Limb (tissue), 2 donors: ENCODE data around the gene FRAS1.
A peak's percentile ranks its signal among the peaks of the same experiment; 100 is the strongest.
"Not testable (repeated sequence)": the region's sequence is repeated elsewhere in the genome, so short reads cannot be mapped to it uniquely, and the experiment has no call there.

Experiments
- DNase-seq, 2 donors: peaks; one replicate each; pipeline ENCODE4 v3.0.0-alpha.2; 2016; ENCODE audit errors: extremely low spot score in 2 of 2

Gene FRAS1

DNA sequence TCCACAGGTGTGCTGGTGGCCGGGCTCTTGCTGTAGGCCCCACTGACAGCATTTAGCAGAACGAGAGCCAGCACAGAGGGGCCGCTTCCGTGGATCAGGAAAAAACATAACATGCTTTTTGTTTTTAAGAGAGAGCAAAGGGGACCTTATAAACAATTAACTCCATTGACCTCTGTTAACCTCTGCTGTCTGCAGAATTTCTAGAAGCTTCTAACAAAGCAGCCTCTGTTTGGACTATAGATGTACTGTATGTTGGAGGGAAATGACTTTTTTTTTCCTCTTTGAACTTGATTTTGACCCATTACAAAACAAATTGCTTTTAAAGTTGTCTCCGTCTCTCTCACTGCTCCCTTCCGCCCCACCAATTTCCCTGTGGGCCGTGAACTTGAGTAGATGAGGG, 210.7 kb downstream of the FRAS1 start:
- no peak for DNase-seq

DNA sequence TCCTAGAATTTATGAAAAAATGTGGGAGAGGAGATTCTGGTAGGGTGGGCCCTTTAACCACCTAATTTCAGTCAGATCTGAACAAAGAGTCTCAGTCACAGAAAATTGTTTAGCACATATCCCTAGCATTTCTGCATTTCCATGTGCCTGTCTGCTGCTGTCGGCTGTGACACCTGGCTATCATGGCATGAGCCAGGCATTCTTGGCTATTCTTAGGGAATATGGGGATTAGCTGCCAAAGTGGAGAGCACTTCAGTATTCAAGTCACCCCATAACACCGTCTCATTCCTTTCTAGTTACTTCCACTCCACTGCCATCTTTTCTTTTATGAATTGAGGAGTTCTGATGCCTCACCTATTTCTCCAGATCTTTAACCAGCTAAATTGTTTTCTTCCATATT, 211.5 kb downstream of the FRAS1 start:
- no peak for DNase-seq

DNA sequence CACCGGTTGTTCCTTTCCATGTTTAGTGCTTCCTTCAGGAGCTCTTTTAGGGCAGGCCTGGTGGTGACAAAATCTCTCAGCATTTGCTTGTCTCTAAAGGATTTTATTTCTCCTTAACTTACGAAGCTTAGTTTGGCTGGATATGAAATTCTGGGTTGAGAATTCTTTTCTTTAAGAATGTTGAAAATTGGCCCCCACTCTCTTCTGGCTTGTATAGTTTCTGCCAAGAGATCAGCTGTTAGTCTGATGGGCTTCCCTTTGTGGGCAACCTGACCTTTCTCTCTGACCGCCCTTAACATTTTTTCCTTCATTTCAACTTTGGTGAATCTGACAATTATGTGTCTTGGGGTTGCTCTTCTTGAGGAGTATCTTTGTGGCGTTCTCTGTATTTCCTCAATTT, 218.3 kb downstream of the FRAS1 start:
- DNase-seq: not testable (repeated sequence)

DNA sequence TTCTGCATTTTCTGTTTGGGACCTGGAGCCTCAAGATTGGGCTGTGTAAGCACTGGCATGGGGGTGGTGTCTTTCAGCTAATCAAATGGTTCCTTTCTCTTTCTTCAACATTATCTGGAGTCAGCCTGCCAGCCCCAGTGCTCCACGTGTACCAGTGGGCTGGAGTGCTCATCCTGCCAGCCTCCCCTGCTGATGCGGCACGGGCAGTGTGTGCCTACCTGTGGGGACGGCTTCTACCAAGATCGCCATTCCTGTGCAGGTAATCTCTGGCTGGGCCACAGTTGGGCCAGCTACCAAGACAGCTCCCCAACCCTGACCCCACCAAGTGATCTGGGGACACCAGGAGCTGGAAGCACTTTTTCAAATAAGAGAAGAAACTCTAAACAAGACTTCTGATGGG, 229.2 kb downstream of the FRAS1 start:
- no peak for DNase-seq

DNA sequence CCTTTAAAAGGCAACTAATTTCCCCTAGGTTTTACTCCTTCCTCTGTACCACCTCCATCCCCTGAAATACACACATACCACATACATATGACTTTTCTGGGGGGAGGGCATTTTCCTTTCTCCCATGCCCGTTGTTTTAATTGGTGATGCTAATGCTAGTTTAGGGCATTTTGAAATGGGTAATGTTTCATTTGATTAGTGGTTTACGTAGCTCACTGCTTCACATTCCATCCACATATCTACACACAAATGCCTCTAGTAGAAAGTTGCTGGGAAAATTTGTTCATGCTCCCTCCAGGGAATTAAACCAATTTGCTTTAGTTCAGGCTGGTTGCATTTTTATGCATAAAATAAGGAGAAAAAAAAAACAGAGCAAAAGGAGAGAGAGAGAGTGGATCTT, 231.2 kb downstream of the FRAS1 start:
- DNase-seq: no peak

DNA sequence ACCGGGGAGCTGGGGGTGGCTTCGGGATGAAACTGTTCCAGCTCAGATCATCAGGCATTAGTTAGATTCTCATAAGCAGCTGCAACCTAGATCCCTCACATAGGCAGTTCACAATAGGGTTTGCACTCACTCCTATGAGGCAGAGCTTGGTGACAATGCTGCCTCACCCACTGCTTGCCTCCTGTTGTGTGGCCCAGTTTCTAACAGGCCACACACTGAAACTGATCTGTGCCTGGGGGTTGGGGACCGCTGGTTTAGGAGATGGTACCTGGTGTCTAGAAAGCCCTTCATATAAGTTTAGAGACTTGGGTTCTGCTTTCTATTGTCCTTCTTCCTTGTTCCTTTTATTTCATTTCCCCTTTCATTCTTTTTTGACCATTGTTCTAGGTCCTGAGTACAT, 234.2 kb downstream of the FRAS1 start:
- no peak for DNase-seq

DNA sequence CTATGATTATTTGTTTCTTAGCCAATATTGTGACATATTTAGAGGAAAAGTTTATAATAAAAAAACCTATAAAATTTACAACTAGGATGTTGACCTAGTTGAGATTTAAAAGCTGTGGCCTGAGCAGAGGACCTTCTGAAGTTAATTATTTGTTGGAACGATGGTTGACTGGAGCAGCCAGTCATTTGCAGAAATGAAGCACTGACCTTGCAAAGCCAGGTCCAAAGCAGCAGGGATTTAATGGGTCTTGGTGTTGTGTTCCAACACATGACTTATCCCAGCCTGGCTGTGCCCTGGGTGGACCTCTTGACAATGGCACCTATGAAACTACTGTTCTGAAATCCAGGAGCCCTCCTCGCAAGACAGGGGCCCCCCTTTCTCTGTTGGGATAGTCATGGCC, 235.2 kb downstream of the FRAS1 start:
- DNase-seq: no peak

DNA sequence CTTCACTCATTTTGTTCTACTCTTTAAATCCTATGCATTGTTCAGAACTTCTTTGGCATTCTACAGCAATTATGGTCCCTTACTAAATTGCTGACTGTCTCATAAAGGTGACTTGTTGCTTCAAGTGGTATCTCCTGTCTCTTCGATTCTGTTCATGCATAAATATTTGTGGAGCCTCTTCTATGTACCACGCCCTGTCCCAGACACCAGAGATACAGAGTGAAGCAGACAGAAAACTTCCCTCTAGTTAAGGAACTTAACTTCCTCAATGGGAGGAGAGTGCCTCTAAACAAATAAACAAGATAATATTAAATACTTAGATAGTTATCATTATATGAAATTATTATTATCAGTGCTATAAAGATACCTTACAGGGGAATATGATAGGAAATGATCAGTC, 235.7 kb downstream of the FRAS1 start:
- DNase-seq: no peak

DNA sequence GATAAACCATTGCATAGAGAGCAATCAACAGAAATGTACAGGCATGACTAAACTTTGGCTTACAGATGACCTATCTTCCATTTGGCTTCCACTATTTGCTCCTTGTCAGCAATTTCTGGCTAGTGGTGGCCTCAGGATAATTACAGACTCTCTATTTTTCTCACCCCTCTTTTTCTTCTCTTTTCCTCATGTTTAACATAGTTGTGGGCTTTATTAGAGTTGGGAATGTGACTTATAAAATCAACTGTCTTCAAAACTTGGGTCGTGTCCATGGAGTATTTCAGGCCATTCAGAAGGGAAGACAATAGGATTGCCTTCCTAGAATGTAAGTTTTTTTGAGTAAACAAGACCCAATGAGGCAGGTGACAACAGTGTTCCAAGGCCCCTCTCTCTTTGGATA, 236.2 kb downstream of the FRAS1 start:
- no peak for DNase-seq

DNA sequence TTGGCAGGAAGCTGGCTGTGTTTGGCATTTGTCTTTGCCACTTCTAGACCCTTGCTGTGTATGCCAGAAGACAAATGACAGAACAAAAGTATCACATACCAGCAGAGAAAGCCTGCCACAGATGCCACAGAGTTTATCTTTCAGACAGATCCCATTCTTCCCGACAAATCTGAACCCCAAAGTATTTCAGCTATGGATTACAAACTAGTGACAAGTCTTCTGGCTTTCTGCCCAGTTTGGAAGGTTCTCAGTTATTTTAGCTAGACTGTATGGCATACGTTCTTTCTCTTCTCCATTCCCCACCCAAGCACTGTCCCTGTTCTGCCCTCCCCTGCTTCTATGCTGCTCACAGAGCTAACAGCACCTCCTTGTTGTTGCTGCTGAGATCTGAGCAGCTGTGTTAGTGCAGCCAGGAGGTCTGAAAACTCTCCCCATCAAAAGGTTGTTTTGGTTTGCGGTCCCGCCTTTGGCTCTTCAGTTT, 236.7 kb downstream of the FRAS1 start:
- peak; percentile 32 to 81 for DNase-seq

DNA sequence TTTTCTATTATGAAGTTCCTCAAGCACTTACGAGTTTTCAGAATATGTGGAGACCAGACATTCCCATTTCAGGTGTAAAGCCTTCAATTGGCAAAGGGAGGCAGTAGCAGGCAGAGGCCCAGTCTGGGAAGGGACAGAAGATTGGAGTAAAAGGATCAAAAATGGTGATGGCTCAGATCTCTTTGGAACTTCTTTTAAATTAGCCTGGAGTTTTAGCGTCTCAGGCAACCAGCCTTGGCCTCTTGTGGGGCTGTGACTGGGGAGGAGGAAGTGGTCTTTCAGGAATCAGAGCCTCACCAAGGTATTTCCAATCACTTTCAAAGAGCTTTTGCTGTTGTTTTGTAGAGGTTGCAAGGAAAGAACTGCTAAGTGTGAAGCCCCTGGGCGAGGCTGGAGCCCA, 239.1 kb downstream of the FRAS1 start:
- DNase-seq: no peak

DNA sequence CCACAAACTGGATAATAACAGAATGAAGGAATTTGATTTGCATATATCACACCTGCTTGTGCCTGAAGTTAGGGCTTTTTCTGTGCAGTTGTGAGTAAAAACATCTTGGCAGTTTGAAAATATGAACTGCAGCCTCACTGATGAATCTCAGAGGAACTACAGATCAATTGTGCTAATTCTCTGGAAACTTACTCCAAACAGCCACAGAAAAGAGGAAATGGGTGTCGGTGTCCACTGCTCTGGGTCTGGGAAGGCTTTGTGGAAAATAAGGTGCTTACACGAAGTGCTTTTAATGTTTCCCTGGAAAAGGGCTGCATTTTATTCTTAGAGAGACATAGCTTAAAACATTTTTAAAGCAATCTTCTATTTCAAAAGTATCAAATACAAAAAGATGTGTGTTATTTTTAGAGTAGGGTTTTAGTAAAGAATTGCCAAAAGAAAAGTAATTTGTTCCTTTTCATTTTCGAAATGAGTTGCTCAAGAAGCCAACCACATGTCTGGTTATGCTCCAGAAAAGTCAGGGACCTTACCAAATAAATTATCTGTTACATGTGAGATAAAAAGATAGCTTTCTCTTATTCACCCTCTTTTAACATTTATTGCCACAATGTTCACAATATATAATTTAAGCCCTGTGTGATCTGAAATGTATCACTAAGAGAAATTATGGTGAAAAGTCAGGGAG, 240.1 kb downstream of the FRAS1 start:
- no peak for DNase-seq

DNA sequence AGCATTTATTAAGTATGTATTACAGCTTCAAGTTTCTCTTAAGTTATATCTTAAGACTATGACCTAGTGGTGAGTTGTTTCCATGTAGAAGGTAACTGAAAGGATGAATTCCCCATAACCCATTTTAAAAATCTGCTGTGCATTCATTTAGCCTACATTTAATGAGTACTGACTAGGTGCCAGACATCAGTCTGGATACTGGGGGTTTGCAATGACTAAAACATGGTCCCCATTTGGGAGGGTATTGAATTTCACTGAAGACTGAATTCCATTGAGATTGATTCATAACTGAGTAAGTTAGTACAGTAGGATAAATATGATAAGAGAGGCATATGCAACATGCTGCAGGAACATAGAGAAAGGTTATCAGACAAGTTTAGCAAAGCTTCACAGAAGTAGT, 241.5 kb downstream of the FRAS1 start:
- no peak for DNase-seq

DNA sequence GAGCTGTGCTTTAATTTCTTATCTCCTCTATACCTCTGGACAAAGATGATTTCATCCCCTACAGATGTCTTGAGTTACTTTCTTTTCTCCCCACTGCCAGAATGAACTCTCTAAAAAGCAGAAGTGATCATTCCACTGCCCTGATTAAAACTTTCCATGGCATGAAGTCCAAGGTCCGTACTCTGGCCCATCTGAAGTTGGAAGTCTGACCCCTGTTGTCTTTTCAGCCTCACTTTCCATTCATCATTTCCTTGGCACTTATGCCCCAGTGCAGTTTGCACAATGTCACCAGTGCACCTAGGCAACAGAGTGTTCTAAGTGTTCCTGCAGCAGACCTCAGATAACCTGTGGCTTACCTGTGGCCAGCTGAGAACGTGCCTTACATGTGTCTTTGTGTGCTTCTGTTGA, 242.4 kb downstream of the FRAS1 start:
- no peak for DNase-seq

DNA sequence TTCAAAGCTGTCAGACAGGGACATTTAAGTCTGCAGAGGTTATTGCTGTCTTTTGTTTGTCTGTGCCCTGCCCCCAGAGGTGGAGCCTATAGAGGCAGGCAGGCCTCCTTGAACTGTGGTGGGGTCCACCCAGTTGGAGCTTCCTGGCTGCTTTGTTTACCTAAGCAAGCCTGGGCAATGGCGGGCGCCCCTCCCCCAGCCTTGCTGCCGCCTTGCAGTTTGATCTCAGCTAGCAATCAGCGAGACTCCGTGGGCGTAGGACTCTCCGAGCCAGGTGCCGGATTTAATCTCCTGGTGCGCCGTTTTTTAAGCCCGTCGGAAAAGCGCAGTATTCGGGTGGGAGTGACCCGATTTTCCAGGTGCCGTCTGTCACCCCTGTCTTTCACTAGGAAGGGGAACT, 250.1 kb downstream of the FRAS1 start:
- DNase-seq: not testable (repeated sequence)

DNA sequence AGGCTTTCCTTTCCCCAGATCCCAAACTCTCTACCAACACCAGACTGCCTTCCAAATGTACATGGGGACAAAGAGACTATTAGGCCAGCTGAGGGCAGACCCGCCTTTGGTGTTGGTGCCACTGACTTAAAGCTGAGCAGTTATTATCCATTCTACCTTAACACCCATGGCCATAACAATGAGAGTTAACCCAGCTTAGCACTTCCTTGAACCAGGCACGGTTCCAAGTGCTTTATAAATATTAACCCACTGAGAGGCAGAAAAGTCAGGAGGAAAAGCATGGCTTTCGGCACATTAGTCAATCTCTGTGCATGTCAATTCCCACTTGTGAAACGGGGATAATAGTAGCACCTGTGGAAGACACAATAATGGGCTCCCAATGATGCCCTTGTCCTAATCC, 251.4 kb downstream of the FRAS1 start:
- DNase-seq: no peak

DNA sequence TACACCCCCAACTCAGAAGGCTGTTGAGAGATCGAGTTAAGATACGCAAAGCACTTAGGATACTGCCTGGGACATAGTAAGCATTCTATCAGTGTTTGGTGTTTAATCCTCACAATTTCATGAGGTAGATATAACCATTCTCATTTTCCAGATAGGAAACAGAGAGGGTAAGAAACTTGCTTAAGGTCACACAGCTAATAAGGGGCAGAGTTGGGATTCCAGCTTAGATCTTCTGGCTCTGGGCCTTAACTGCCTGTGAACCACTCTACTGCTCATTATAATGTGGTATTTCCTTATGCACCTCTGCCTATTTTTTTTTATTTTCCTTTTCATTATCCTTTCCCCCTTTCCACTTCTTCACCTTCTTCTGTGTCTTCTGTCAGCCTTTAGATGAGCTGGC, 252.2 kb downstream of the FRAS1 start:
- no peak for DNase-seq

DNA sequence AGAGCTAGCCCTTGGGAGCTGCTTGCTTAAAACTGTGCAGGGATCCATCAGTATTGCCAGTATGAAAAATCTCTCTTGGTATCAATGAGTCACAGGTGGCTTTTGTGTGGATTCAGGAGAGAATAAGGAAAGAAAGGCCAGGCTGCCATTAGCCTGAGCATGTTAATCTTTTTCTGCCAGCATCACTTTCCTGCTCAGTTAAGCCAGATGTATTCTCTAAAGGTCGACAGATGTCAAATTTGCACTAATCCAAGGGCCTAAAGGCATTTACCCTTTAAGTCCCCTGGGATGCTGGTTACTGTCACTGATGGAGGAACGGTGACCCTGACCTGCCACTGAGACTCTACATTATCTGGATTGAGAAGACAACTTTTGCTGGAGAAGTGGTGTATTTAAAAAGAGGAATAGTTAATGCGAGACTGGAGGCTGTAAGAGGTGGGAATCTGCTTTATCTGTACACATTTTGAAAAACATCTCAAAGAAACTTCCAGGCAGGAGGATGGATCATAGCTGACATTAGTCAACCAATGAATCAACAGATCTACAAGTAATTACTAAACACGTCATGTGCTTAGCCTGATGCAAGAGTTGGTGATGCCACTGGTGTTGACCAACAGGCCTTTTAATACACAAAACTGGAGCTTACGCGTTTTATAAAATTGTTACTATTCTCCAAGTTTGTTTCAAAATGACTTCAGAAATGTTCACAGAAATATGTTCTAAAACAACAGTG, 253.1 kb downstream of the FRAS1 start:
- DNase-seq: no peak

DNA sequence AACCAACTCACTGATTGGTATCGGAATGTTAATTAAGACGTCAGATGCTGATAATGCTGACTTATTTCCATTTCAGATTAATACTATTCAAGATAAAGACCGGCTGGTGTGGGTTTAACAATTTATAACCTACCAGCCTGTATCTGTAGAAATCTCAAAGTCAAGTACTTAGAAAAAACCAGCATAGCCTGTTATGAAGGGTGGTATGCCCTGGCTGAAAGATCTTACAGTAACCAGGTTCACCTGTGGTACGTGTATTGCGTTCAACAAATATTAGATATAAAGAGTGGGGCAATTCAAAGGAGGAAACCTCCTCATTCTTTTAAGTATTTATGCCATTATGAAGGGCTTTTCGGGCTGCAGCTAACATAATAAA, 253.6 kb downstream of the FRAS1 start:
- DNase-seq: no peak

DNA sequence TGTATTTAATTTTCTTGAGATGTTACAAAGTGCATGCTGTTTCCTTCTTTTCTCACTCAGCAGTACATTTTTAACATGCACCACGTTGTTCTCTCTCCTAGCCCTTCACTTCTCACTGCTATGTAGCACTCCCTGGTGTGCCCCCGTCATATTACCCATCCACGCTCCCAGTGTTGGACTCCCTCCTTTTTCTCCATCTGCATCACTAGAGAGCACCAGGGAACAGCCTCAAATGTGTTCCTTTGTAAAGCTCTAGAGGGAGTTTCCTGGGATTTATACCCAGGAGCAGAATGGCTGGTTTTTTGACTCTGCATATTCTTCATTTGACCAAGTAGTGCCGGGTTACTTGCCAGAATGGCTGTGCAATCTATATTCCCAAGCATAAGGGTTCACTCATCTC, 254.2 kb downstream of the FRAS1 start:
- no peak for DNase-seq

DNA sequence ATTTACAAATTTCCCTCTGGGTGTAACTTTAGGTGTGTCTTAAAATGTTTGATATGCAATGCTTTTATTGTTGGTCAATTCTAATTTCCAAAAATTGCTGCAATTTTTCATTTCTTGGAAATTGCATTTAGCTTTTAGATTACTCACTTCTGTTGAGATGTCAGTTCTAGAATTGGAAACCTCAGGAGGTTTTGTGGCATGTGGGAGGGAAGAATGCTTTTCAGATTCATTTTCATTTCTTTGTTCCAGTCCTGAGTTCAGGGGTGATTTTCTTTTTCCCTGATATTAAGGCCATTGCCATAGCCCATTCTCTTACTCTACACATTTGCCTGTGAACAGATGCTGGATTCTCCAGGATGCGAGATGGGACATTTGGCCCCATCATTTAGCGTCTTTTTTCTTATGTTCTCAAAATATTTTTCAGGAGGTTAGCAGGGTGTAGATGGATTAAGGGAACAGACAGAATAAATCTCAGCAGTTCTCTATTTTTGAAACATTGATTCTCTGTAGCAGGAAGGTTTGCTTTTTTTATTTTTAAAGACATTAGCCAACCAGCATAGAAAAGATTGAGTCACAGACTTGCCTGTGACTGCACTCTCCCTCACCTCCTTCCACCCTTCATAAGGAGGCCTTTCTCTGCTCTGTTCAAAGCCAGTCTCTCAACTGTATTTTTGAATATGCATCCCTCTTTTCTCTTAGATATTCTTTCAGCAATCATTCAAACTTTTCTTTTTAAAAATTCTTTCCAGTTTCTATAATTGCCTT, 256.0 kb downstream of the FRAS1 start:
- DNase-seq: no peak

DNA sequence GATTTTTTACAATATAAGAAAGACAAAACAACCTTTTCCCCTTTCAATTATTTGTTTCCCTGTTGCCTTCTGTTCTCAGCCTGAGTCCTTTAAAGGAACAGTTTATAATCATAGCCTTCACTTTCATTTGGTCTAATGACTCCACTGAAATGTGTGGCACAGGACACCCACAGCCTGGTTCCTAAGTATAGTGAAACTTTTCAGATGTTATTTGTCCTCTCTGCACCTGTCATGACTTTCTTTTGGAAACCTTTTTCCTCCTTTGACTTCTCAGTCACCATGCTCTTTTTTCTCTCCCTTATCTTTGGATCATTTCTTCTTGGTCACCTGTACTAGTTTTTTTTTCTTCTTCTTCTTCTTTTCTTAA, 256.6 kb downstream of the FRAS1 start:
- no peak for DNase-seq

DNA sequence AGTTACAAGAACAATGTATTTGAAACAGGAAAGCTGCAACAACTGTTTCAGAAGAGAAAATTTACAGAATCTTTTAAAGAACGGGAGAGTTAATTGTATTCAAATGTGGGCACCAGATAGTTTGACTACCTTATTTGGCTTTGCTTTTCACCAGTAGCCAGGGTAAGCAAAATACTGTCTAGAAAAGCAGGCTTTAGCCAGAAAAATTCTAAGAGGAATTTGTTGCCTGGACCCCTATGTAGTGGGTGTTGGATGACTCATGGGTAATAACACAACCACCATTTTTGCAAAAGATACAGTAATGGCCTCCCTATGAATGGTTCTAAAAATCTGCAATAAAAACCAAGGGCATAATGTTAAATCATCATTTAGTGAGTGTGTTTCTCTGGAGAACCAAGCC, 261.0 kb downstream of the FRAS1 start:
- DNase-seq: no peak
